ENCODE data around the gene EME2. TPM values are rescaled to one million over a fixed set of nuclear protein-coding genes. Genes with fewer than 3 reads are reported as not detected.

EME2 gene
- total and polyA plus RNA-seq, 2 of the 13 experiments (the other 11 are each of a cell fraction or from before 2014, with no cell fraction given): 4.4 to 7.6 TPM

DNA sequence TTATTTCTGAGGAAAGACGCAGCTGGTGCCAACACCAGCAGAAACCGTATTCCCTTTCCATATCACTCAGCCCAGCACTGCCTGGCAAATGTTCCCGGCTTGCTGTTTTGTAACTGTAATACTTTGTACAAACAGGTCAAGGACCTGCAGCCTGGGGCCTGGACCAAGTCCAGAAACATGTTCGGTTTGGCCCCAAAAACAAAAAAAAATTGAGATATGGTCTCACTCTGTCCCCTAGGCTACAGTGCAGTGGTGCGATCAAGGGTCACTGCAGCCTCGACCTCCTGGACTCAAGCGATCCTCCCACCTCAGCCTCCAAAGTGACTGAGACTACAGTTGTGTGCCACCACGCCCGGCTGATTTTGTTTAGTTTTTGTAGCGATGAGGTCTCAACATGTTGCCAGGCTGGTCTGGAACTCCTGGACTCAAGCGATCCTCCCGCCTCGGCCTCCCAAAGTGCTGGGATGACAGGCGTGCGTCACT lies 52.8 kb downstream of the EME2 start (continued):
- TF ChIP-seq, protein P1, sequence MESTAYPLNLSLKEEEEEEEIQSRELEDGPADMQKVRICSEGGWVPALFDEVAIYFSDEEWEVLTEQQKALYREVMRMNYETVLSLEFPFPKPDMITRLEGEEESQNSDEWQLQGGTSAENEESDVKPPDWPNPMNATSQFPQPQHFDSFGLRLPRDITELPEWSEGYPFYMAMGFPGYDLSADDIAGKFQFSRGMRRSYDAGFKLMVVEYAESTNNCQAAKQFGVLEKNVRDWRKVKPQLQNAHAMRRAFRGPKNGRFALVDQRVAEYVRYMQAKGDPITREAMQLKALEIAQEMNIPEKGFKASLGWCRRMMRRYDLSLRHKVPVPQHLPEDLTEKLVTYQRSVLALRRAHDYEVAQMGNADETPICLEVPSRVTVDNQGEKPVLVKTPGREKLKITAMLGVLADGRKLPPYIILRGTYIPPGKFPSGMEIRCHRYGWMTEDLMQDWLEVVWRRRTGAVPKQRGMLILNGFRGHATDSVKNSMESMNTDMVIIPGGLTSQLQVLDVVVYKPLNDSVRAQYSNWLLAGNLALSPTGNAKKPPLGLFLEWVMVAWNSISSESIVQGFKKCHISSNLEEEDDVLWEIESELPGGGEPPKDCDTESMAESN (CRISPR knock-in tag; conservative IDR thresholded peaks at IDR 0.05): 0 out of 2 replicates have a peak, but pooled peaks have one; percentile 11
- TF ChIP-seq, protein P2, sequence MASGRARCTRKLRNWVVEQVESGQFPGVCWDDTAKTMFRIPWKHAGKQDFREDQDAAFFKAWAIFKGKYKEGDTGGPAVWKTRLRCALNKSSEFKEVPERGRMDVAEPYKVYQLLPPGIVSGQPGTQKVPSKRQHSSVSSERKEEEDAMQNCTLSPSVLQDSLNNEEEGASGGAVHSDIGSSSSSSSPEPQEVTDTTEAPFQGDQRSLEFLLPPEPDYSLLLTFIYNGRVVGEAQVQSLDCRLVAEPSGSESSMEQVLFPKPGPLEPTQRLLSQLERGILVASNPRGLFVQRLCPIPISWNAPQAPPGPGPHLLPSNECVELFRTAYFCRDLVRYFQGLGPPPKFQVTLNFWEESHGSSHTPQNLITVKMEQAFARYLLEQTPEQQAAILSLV (CRISPR knock-in tag; IDR thresholded peaks at IDR 0.05; ENCODE audit: borderline replicate concordance): no peak
- TF ChIP-seq NFKB2 (CRISPR knock-in tag; IDR thresholded peaks at IDR 0.05; ENCODE audit: borderline replicate concordance): peak; percentile 27; the same call in 1 of the 2 replicates
- TF ChIP-seq RFX3 (CRISPR knock-in tag; IDR thresholded peaks at IDR 0.05): no peak
- peak in 1 of 2 experiments; percentile 57; a peak in 1 of 4 replicates for TF ChIP-seq EP300 (IDR thresholded peaks at IDR 0.05; ENCODE audit: low read depth in 2 of 2, low read length in 2 of 2)
- no peak for TF ChIP-seq EP300 (CRISPR knock-in tag; IDR thresholded peaks at IDR 0.05; ENCODE audit: borderline replicate concordance)
- no peak for TF ChIP-seq ZSCAN9 (CRISPR knock-in tag; IDR thresholded peaks at IDR 0.05; ENCODE audit: borderline replicate concordance)
- peak; percentile 60 for TF ChIP-seq CREM (IDR thresholded peaks at IDR 0.05)
- no peak for TF ChIP-seq CREM (CRISPR knock-in tag; IDR thresholded peaks at IDR 0.05)
- TF ChIP-seq ESRRA (CRISPR knock-in tag; IDR thresholded peaks at IDR 0.05; ENCODE audit: low read depth): peak; percentile 66; the same call in 1 of the 2 replicates
- peak; percentile 34; the same call in 1 of the 2 replicates for TF ChIP-seq DPF2 (CRISPR knock-in tag; IDR thresholded peaks at IDR 0.05; ENCODE audit: borderline replicate concordance, low read depth)
- peak; percentile 49; the same call in 1 of the 2 replicates for TF ChIP-seq NFIC (IDR thresholded peaks at IDR 0.05; ENCODE audit: low read length)
- 0 out of 2 replicates have a peak, but pooled peaks have one; percentile 22 for TF ChIP-seq RFXAP (CRISPR knock-in tag; IDR thresholded peaks at IDR 0.05; ENCODE audit: borderline replicate concordance)
- TF ChIP-seq NR2F2 (IDR thresholded peaks at IDR 0.05; ENCODE audit: borderline replicate concordance, low read depth): peak; percentile 60; the same call in 1 of the 2 replicates
- TF ChIP-seq RBFOX2 (IDR thresholded peaks at IDR 0.05; ENCODE audit: low read depth, low read length): no peak
- 0 out of 2 replicates have a peak, but pooled peaks have one; percentile 15 for TF ChIP-seq ZBTB20 (CRISPR knock-in tag; IDR thresholded peaks at IDR 0.05; ENCODE audit: borderline replicate concordance, low read depth)
- TF ChIP-seq NR2F6 (IDR thresholded peaks at IDR 0.05): peak; percentile 83
- TF ChIP-seq NR2F6 (CRISPR knock-in tag; IDR thresholded peaks at IDR 0.05): peak; percentile 87
- TF ChIP-seq NCOA1 (CRISPR knock-in tag; IDR thresholded peaks at IDR 0.05): peak; percentile 71; the same call in 1 of the 2 replicates
- no peak for TF ChIP-seq CBX2 (IDR thresholded peaks at IDR 0.05; ENCODE audit: low read depth, low read length)
- TF ChIP-seq CBX2 (CRISPR knock-in tag; IDR thresholded peaks at IDR 0.05; ENCODE audit: low read depth): no peak
- TF ChIP-seq NCOR1 (IDR thresholded peaks at IDR 0.05; ENCODE audit: borderline replicate concordance, low read length): peak; percentile 92
- TF ChIP-seq ZNF136 (CRISPR knock-in tag; IDR thresholded peaks at IDR 0.05; ENCODE audit: low read depth): peak; percentile 59; the same call in 1 of the 2 replicates
- no peak for TF ChIP-seq HNRNPL (IDR thresholded peaks at IDR 0.05; ENCODE audit: low read depth, low read length)
- no peak for TF ChIP-seq KDM3A (CRISPR knock-in tag; IDR thresholded peaks at IDR 0.05; ENCODE audit: low read depth)
- TF ChIP-seq ZNF44 (CRISPR knock-in tag; IDR thresholded peaks at IDR 0.05): no peak
- TF ChIP-seq ZC3H13 (CRISPR knock-in tag; IDR thresholded peaks at IDR 0.05): peak; percentile 67; the same call in 1 of the 2 replicates
- no peak for TF ChIP-seq ZNF329 (CRISPR knock-in tag; IDR thresholded peaks at IDR 0.05; ENCODE audit: low read depth)

Data from HepG2 (cell line).